DLD1 (cell line): ENCODE data around the gene GABRR1.
"Not testable (repeated sequence)": the region's sequence is repeated elsewhere in the genome, so short reads cannot be mapped to it uniquely, and the experiment has no call there.

Experiments used
- in situ Hi-C: cut with HindIII; loops from 2 replicates; pipeline ENCODE4 v1.10.0; 2017; ENCODE audit warnings: low sequenced_read_pairs

GABRR1 gene

GRCh38 chr6:89217299-89217910 lies at the start of gene GABRR1:
Gene GABRR1 (minus strand): TSS chr6:89217358. CDS start chr6:89217322, 36 bp downstream.
- in situ Hi-C loops, result no loop called here

- in situ Hi-C loops, result no loop called here
Measured at GRCh38 chr6:89264296-89264695, 47.1 kb upstream of the GABRR1 start.

- in situ Hi-C loops, result no loop called here
Measured at GRCh38 chr6:89260832-89261231, 43.7 kb upstream of the GABRR1 start.

GRCh38 chr6:89260310-89260709 lies 43.2 kb upstream of the GABRR1 start:
- in situ Hi-C loops, result no loop called here

- in situ Hi-C loops, result no loop called here
Measured at GRCh38 chr6:89258912-89259311, 41.8 kb upstream of the GABRR1 start.

GRCh38 chr6:89257781-89258180 lies 40.6 kb upstream of the GABRR1 start:
- in situ Hi-C loops, result no loop called here

GRCh38 chr6:89257346-89257745 lies 40.2 kb upstream of the GABRR1 start:
- in situ Hi-C loops, result no loop called here

GRCh38 chr6:89255417-89255816 lies 38.3 kb upstream of the GABRR1 start:
- in situ Hi-C loops, result no loop called here

- in situ Hi-C loops, result no loop called here
Measured at GRCh38 chr6:89254569-89254968, 37.4 kb upstream of the GABRR1 start.

- in situ Hi-C loops, result no loop called here
Measured at GRCh38 chr6:89252907-89253306, 35.7 kb upstream of the GABRR1 start.

- in situ Hi-C loops, result no loop called here
Measured at GRCh38 chr6:89251976-89252375, 34.8 kb upstream of the GABRR1 start.

GRCh38 chr6:89251170-89251569 lies 34.0 kb upstream of the GABRR1 start:
- in situ Hi-C loops, result no loop called here

- in situ Hi-C loops, result no loop called here
Measured at GRCh38 chr6:89250239-89250638, 33.1 kb upstream of the GABRR1 start.

- in situ Hi-C loops, result loop anchor here (10.0 kb wide), 1 partner anchor 50 kb away; no protein-coding TSS in a partner anchor
Measured at GRCh38 chr6:89244241-89244985, 27.3 kb upstream of the GABRR1 start.

GRCh38 chr6:89243331-89243629 lies 26.1 kb upstream of the GABRR1 start:
- in situ Hi-C loops, result loop anchor here (10.0 kb wide), 1 partner anchor 48 kb away; no protein-coding TSS in a partner anchor

GRCh38 chr6:89242574-89243330 lies 25.6 kb upstream of the GABRR1 start:
- in situ Hi-C loops, result loop anchor here (10.0 kb wide), 1 partner anchor 48 kb away; no protein-coding TSS in a partner anchor

- in situ Hi-C loops, result no loop called here
Measured at GRCh38 chr6:89239338-89239737, 22.2 kb upstream of the GABRR1 start.

- in situ Hi-C loops, result no loop called here
Measured at GRCh38 chr6:89237158-89237557, 20.0 kb upstream of the GABRR1 start.

GRCh38 chr6:89233605-89234004 lies 16.4 kb upstream of the GABRR1 start:
- in situ Hi-C loops, result not testable (repeated sequence)

GRCh38 chr6:89222712-89223039 lies 5.5 kb upstream of the GABRR1 start:
- in situ Hi-C loops, result no loop called here

- in situ Hi-C loops, result no loop called here
Measured at GRCh38 chr6:89221971-89222711, 5.0 kb upstream of the GABRR1 start.
